ENCODE results near the gene ARID5B.

Gene ARID5B

DNA sequence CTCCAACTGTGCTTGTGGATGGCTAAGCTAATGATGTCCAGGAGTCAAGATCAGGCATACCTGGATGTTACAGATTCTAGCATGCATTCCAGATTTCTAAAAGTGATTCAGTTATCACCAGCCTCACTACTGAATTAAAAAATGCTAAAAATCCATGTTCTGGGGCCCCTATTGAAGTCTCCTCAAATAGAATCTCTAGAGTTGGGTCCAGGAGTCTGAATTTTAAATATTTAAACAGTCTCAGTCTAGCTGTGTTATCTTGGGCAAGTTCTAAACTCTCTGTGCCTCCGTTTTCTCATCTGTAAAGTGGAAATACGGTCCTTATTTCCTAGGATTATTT is 5.0 kb downstream of the ARID5B start:
- DNase-seq: no peak

DNA sequence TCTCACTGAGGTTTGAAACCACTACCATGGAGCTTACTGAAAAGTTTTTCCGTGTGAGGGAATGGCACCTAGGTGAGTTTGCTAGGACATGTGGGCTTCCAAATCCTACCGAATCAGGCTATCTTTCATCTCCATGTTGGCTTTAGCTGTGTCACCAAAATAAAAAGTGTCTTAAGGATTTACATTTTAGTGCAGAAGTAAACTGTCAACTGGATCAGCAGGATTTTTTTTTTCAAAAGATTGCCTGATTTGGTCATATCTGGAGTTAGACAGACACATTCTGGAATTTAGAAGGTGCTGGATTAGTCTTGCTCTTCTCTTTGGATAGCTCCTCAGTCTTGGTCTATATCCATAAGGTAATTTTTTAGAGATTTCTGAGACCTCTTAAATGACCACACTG is 5.5 kb downstream of the ARID5B start:
- DNase-seq: no peak

DNA sequence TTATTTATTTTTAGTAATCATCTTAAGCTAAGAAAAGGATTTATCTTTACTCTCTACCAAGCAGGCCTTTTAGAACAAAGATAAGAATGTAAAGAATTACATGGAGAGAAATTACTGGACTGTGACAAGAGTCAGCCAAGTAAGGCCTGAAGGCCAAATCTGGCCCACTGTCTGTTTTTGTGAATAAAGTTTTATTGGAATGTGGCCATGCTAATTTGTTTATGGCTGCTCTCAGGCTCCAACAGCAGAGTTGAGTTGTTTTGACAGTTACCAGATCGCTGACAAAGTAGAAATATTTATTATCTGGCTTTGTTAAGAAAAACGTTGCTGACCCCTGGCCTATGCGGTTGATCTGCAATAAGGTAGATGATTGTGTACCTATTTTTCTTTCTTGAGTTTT is 6.1 kb downstream of the ARID5B start:
- DNase-seq: no peak

DNA sequence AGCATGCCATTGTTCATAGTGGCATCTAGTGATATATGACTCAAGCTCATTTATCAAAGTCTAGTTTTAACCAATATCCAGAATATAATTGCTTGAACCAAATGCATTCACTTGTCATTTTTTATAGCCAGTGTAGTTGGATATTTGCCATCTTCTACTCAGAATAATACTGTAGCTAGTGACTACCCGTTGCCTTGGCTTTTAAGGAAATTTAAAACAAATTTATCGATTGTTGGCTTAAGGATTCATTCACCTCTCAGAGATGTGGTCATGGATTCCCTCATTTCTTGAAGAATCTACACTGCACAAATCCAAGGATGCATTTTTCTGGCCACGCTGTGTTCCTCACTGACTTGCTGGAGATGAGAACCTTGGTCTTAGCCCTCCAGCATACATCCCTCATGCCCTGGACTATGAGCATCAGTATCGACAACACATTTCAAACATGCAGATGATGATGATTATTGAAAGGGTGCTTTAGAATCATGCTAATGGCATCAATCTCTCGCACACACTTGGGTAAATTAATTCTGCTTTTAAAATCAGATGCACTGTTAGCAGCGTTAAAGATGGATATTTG is 8.8 kb downstream of the ARID5B start:
- no peak for DNase-seq

DNA sequence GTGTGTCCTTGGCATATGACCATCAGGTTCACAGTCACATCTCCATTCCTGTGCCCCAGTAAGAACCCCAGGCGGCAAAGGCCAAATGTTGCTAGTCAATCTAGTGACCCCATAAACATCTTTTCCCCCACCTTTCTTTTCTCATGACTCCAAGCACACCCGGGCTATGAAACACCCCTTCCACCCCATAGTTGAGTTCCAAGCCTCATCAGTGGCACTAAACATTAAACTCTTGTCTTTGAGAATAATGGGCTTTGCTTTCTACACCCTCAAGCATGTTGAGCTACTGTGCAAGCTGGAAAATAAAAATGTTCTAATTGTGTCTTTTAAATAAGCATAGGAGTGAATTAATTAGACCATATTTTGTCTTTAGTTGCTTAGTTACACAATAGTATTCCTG is 9.4 kb downstream of the ARID5B start:
- no peak for DNase-seq

DNA sequence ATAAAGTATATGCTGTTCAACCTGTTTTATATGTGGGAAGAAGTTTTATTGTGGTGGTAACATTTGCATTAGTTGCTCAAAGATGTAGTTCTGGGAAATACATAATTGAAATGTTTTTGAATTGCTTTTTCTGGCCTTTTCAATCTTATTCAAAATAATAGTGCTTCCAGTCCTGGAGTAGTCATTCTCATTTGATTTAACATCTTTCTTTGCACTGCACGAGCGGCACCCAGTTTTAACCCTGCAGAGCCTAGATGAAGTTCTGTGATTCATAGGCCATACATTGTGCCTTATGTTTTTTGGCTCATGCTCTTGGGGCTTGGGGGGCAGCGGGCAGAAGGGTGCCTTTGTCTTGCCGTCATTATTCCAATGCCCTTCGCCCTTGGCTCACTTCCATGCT is 9.9 kb downstream of the ARID5B start:
- DNase-seq: no peak

DNA sequence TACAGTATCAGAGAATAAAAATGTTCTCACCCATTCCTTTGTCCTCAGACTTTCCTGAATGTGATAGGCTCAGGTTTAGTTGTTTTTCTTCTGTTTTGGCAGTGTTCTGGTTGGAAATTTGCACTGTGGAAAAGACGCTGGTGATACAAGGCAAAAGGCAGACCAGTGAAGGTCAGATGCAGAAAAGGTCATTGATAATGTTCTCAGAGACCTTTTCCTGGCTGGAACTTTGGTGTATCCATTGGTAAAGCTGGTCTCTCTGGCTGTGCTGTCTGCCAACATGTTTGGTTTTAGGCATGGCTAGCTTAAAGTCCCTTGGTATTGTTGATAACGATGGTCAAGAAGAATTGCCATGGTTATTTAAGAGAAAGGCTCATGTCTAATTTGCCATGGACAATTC is 11.5 kb downstream of the ARID5B start:
- DNase-seq: no peak

DNA sequence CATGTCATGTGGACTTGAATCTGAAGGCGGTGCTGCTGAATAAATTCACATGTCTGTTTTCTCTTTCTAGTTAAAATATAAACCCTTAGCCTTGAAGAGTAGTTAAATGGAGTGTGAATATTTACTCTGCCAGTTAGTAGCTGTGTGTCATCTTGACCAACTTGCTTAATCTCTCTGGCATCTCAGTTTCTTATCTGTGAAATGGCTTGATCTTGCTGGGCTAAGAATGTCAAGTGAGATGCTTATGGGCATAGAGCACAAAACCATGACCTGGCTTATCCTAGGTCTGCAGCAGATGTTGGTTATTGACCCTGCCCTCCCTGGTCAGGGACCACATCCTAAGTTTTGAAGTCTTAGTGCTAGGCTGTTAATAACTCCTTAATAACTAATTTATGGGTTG is 16.6 kb downstream of the ARID5B start:
- DNase-seq: no peak

DNA sequence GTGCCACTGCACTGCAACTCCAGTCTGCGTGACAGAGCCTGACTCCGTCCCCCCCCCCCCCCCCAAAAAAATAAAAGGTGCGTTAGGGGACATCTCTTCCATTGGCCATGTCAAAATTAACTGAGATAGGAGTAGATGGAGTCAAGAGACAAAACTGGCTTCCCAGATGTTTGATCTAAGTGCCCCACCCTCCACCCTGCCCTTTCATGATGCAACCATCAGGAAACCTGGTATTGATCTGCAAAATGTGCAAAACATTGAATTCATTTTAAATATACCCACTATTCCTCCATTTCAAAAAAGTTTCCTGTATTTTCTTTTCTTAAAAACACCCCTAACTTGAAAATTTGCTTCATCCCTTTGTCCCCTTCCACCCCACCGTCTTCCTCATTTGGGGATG is 17.5 kb downstream of the ARID5B start:
- DNase-seq: no peak

DNA sequence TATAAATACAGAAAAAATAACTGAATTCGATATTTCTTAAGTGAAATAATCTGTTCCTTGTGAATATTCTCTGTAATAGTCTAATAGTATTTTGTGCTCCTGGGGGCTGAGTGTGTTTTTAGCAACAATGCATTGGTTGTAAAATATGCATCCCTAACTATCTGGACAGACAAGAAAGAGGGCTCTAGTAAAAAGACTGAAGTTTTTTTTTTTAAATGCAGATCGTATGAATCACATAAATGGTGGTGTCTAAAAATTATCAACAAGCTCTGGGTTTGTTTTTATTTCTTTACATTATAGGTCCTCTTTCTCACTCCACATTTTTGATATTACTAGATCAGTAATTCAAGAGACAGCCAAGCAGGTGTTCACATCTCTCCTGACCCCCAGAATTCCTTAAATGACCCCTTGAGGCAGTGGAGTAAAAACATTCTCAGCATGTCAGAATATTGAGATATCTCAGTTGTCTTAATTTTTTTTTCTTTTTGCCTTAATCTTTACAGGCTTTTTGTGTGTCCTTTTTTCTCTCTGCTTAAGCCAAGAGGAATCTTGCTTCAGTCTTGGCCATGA is 18.2 kb downstream of the ARID5B start:
- no peak for DNase-seq

DNA sequence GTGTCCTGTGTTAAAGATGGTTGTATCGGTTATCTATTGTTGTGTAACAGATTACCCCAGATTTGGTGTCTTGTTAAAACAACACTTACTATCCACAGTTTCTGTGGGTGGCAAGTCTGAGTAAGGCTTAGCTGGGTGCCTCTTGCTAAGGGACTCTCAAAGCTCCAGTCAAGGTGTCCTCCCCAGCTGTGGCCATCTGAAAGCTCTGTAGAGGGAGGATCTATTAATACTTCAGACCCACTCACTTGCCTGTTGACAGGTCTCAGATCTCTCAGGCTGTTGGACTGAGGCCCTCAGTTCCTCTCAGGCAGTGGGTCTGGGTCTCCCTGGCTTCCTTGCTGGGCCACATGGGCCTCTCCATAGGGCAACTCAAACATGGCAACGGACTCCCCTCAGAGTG is 19.6 kb downstream of the ARID5B start:
- no peak for DNase-seq

DNA sequence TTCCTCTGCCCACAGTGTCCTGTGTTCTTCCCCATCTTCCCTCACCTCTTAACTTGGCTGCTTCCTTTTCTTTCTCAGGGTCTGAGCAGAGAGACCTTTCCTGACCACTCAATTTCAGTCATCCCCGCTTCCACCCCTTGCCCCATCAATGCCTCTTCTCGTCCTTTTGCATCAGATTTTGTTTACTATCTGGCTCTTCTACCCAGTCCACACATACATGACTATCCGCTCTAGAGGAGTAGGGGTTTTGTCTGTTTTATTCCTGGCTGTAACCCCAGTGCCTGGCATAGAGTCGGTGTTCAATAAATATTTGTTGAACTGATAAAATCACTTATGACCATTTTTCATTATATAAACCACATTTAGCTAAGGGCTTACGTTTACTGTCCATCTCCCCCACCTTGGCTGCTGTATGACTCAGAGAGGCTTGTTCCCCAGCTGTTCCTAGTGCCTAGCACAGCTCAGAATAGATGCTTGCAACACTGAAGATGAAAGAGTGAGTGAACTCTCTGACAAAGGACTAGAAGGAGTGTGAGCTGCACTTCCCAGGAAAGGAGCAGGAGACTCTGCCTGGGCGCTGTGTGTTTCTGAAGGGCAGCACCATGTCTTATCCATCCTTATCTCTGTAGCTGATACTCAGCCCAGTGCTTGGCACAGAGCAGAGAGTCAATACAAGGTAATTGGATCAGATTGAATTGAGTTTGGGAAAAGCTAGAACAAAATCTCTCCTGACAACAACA is 21.9 kb downstream of the ARID5B start:
- no peak for DNase-seq

DNA sequence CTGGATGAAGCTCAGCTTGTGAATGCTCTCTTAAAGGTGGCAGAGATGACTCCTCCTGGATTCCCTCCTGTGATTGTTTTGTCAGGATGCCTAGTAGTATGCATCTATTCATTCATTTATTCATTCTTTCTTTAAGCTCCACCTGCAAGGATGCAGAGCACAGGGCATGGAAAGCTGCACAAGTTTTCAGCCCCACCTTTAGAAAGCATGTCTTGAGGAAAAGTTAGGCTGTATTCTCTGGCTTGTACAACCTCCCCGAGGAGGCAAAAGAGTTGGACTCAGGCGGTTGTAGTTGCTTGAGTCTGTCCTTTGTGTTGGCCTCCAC is 22.4 kb downstream of the ARID5B start:
- no peak for DNase-seq

DNA sequence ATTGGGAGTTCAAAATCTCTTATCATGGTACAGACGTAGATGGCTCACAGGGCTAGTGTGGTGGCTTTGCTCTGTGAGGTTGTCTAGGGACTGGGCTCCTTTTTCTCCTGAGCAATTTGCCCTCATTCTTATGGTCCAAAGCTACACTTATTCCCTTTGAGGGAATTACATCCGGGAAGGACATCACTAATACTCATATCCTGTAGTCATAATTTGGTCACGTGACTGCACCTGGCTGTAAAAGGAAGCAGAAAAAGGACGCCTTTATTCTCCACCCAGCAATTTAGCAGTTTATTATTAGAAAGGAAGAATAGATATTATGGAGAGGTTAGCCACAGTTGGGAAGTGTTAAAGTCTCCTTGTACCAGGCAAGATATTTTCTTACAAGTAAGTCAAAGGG is 28.1 kb downstream of the ARID5B start:
- DNase-seq: no peak

DNA sequence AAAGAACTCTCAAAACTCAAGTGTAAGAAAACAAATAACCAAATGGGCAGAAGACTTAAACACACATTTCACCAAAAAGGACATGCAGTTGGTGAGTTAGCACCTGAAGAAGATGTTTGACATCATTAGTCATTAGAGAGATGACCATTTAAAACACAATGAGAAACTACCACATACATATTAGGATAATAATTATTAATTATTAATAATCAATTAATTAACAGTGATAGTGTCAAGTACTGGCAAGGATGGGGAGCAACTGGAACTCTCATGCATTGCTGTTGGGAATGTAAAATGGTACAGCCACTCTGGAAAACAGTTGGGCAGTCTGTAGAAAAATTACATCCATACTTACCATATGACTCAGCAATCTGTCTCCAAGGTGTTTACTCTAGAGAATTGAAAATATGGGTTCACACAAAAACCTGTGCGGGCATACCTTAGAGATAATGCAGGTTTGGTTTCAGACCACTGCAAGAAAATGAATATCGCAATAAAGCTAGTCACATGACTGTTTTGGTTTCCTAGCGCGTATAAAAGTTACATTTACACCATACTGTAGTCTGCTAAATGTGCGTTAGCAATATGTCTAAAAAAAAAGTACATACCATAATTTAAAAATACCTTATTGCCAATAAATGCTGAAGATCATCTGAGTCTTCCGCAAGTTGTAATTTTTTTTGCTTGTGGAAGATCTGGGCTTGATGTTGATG is 30.3 kb downstream of the ARID5B start:
- no peak for DNase-seq

DNA sequence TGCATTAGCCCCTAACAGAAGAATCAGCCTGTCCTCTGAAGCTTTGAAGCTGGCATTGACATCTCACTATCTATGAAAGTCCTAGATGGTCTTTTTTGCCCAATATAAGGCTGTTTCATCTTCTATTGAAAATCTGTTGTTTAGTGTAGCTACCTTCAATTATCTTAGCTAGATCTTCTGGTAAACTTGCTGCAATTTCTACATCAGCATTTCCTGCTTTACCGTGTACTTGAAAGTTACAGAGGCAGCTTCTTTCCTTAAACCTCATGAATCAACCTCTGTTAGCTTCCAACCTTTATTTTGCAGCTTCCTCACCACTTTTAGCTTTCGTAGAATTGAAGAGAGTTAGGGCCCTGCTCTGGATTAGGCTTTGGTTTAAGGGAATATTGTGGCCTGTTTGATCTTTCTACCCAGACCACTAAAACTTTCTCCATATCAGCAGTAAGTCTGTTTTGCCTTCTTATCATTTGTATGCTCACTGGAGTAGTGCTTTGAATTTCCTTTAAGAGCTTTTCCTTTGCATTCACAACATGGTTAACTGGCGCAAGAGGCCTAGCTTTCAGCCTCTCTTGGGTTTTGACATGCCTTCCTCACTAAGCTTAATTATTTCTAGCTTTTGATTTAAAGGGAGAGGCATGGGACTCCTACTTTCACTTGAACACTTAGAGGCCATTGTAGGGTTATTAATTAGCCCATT is 32.5 kb downstream of the ARID5B start:
- DNase-seq: no peak

DNA sequence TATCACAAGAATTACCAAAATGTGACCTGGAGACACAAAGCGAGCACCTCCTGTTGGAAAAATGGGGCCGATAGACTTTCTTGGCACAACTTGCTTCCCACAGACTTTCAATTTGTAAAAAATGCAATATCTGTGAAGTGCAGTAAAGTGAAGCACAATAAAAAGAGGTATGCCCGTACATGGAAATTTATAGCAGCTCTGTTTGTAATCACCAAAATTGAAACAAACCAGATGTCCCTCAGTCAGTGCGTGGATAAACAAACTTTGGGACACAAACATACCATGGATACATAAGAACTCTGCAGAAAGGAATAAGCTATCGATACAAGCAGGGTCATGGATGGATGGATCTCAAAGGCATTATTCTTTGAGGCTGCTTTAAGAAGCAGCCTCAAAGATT is 33.6 kb downstream of the ARID5B start:
- no peak for DNase-seq

DNA sequence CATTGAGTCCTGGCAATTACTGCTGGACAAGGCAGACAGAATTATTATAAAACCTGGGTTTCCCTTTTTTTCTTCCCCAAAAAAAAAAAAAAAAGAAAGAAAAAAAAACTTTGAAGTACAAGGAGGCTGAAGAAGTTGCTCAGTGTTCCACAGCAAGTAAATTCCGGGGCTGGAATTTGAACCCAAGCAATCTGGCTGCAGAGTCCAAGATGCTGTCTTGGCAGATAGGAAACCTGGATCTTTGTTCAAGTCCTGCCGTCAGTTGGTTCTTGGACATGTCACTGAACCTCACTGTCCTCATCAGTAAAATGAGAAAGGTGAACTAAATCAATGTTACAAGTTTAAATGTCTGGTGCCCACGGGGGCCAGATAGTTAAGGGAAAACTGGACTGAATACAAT is 35.3 kb downstream of the ARID5B start:
- DNase-seq: no peak

DNA sequence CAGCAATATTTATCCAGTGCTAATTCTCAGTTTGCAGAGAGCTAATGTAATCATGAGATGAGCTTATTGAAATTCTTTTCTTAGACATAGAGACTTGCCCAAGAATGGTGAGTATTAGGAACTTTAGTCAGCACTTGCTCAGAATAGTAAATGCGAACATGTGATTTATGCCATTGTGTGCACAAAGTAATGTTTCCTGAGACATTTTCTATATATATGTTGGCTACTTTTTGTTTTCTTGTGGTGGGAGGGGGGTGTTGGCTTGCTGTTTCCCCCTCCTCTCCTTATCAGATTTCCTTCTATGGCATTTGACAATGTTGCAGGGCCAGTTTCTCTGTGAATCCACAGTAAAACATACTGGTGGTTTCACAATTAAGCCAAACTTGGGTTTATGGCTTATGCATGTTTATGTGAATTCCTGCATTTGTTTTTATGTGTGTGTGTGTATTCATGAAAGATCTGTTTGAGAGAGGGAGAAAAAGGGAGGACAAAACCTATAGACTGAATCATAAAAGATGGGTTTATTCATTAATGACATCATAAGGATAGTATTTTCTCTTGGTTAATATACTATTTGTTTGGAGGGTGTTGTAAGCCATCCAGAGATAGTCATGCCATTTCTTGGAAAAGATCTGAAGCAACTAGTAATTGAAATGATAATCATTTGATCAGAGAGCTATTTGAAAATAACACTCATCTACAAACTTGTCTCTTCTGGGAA is 36.3 kb downstream of the ARID5B start:
- peak; percentile 12 for DNase-seq

DNA sequence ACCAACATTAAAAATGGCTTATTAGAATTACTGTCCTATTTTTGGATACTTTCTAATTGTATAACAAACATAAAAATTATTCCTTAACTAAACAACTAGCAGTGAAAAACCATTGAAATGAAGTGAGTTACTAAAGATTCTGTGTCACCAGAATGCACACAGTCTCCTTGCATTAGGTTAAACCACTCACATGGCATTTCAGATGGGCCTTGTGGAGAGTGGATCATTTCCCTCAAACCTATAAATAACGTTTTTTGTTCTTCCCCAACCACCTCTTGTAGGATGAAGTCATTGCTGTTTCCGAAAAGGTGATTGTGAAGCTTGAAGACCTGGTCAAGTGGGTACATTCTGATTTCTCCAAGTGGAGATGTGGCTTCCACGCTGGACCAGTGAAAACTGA is 38.4 kb downstream of the ARID5B start:
- no peak for DNase-seq

DNA sequence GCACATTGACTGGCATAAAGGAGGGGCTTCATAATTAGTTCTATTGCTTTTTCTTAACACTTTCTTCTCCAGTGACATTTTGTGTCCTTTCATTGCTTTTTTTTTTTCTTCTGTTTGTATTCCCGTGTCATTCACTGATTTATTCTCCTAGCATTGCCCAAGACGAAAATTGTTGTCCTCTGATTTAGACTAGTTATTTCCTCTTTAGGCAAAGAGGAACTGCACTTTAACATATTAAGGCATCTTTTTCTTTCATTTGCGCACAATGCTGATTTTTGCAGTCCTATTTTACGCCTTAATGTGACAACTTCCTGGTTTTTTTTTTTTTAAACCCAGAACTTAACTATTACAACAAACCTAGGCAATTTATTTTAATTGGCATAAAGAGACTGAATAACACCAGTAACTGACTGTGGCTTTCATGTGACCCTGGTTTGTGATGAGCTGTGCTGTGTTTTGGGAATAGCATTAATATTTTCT is 39.7 kb downstream of the ARID5B start:
- DNase-seq: no peak

DNA sequence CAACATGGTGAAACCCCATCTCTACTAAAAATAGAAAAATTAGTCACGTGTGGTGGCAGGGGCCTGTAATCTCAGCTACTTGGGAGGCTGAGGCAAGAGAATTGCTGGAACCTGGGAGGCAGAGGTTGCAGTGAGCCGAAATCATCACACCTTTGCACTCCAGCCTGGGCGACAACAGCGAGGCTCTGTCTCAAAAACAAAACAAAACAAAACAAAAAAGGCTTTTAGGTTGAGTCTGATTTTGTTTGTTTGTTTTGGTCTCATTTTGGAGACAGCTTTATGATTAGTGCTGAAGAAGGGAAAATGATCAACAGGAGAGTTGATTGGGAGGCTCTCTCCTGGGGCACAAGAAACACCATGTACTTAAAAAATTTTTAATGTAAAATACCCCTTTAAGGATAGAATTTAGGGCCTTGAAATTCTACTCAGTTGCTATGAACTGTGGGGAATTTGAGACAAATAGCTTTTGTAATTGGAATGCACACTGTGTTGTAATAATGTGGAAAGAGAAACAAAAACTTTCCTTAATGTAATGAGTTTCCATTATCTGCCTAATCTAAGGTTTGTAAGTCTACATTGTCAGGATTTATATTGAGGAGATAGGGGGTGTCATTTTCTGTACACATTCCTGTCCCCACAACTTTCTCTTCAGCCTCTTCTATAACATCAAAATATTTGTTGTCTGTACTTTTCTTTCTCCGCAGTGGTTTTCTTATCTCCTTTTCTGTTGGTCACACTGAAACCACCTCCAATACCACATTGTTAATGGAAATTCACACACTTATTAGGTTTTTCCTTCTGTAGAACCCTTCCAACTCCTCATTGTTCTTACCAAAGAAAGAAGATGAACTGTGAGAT is 41.3 kb downstream of the ARID5B start:
- no peak for DNase-seq

Measured in midbrain (tissue), 1 donor.